ENCODE measurements around the gene BTBD2.

BTBD2 gene

GRCh38 chr19:2057484-2058469 is 42.3 kb upstream of the BTBD2 start:
- Histone ChIP-seq H3K4me1 (ENCODE audit: control insufficient read depth in 1 of 2, insufficient read depth in 1 of 2, low read depth in 1 of 2, low read length in 1 of 2) (peaks cover 53 to 57% of the 10 kb centered on the region in 2 experiments), H3K4me3 (ENCODE audit: low read depth in 1 of 2, low read length in 1 of 2) (peak overlapping the region in 1 of 2 experiments; percentile 24), H3K27me3 (no peaks in the 10 kb centered on the region), H3K27ac (peak overlapping the region; percentile 98), H3K9me3 (no peaks in the 10 kb centered on the region), H3K36me3 (no peaks in the 10 kb centered on the region)
- TF ChIP-seq CTCF (IDR thresholded peaks at IDR 0.05): no peak

- H3K36me3 ChIP-seq: no peaks in the 10 kb centered on the region
- H3K27ac ChIP-seq: peak overlapping the region; percentile 98
- no peaks in the 10 kb centered on the region for H3K9me3 ChIP-seq
- TF ChIP-seq CTCF (IDR thresholded peaks at IDR 0.05): no peak
- H3K4me3 ChIP-seq (ENCODE audit: low read depth in 1 of 2, low read length in 1 of 2): peak overlapping the region in 1 of 2 experiments; percentile 24
- H3K27me3 ChIP-seq: no peaks in the 10 kb centered on the region
- peaks cover 49 to 54% of the 10 kb centered on the region in 2 experiments for H3K4me1 ChIP-seq (ENCODE audit: control insufficient read depth in 1 of 2, insufficient read depth in 1 of 2, low read depth in 1 of 2, low read length in 1 of 2)
Observed at GRCh38 chr19:2056837-2057192, 41.3 kb upstream of the BTBD2 start.

- Histone ChIP-seq H3K4me1 (ENCODE audit: control insufficient read depth in 1 of 2, insufficient read depth in 1 of 2, low read depth in 1 of 2, low read length in 1 of 2) (peaks cover 52 to 59% of the 10 kb centered on the region in 2 experiments), H3K27me3 (no peaks in the 10 kb centered on the region), H3K9me3 (no peaks in the 10 kb centered on the region), H3K4me3 (ENCODE audit: low read depth in 1 of 2, low read length in 1 of 2) (peak overlapping the region; percentile 41 to 64), H3K36me3 (no peaks in the 10 kb centered on the region), H3K27ac (peak overlapping the region; percentile 98)
- no peak for TF ChIP-seq CTCF (IDR thresholded peaks at IDR 0.05)
Observed at GRCh38 chr19:2055931-2056836, 40.7 kb upstream of the BTBD2 start.

- Histone ChIP-seq H3K4me1 (ENCODE audit: control insufficient read depth in 1 of 2, insufficient read depth in 1 of 2, low read depth in 1 of 2, low read length in 1 of 2) (peaks cover 40 to 47% of the 10 kb centered on the region in 2 experiments), H3K9me3 (no peaks in the 10 kb centered on the region), H3K27ac (peak overlapping the region; percentile 51), H3K27me3 (no peaks in the 10 kb centered on the region), H3K4me3 (ENCODE audit: low read depth in 1 of 2, low read length in 1 of 2) (no peak overlapping the region), H3K36me3 (peaks cover under 1% of the 10 kb centered on the region)
- no peak for TF ChIP-seq CTCF (IDR thresholded peaks at IDR 0.05)
Observed at GRCh38 chr19:2054763-2055162, 39.2 kb upstream of the BTBD2 start.

GRCh38 chr19:2053601-2054389 is 38.3 kb upstream of the BTBD2 start:
- peaks cover 45 to 52% of the 10 kb centered on the region in 2 experiments for H3K4me1 ChIP-seq (ENCODE audit: control insufficient read depth in 1 of 2, insufficient read depth in 1 of 2, low read depth in 1 of 2, low read length in 1 of 2)
- H3K36me3 ChIP-seq: peaks cover 10% of the 10 kb centered on the region
- TF ChIP-seq CTCF (IDR thresholded peaks at IDR 0.05): no peak
- no peak overlapping the region for H3K4me3 ChIP-seq (ENCODE audit: low read depth in 1 of 2, low read length in 1 of 2)
- H3K27me3 ChIP-seq: no peaks in the 10 kb centered on the region
- no peaks in the 10 kb centered on the region for H3K9me3 ChIP-seq
- no peak overlapping the region for H3K27ac ChIP-seq

Data from neutrophil (primary cell).